Activated T-cell treated with anti-CD3 and anti-CD28 coated beads, Interleukin-2, amount 50 U/mL, for 24 hours (primary cell): ENCODE measurements around the gene DSCAML1.

Experiments used
- DNase-seq: peaks from one replicate; pipeline ENCODE4 v3.0.0-alpha.2; 2020
- H3K27ac Mint-ChIP-seq: 2 replicates; pipeline ENCODE4 v1.8.0; 2020; ENCODE audit warnings: mild to moderate bottlenecking, mixed read lengths
- H3K27me3 Mint-ChIP-seq: 2 replicates; pipeline ENCODE4 v1.8.0; 2020; ENCODE audit warnings: mixed read lengths
- H3K36me3 Mint-ChIP-seq: 2 replicates; pipeline ENCODE4 v1.8.0; 2020; ENCODE audit warnings: low read depth, mixed read lengths
- H3K4me1 Mint-ChIP-seq: 2 replicates; pipeline ENCODE4 v1.8.0; 2020; ENCODE audit warnings: low read depth, mixed read lengths
- H3K4me3 Mint-ChIP-seq: 2 replicates; pipeline ENCODE4 v1.8.0; 2020; ENCODE audit warnings: mild to moderate bottlenecking, moderate library complexity, mixed read lengths
- H3K9me3 Mint-ChIP-seq: 2 replicates; pipeline ENCODE4 v1.8.0; 2020; ENCODE audit warnings: mixed read lengths

Gene DSCAML1

GRCh38 chr11:117470576-117470975 is 326.4 kb downstream of the DSCAML1 start:
- H3K4me3 Mint-ChIP-seq, result no peak overlapping the region
- H3K9me3 Mint-ChIP-seq, result no peaks in the 10 kb centered on the region
- H3K4me1 Mint-ChIP-seq, result no peaks in the 10 kb centered on the region
- H3K36me3 Mint-ChIP-seq, result no peaks in the 10 kb centered on the region
- DNase-seq, result no peak
- H3K27me3 Mint-ChIP-seq, result no peaks in the 10 kb centered on the region
- no peak overlapping the region for H3K27ac Mint-ChIP-seq

GRCh38 chr11:117468888-117469287 is 328.1 kb downstream of the DSCAML1 start:
- H3K36me3 Mint-ChIP-seq, result no peaks in the 10 kb centered on the region
- no peaks in the 10 kb centered on the region for H3K4me1 Mint-ChIP-seq
- H3K27me3 Mint-ChIP-seq, result no peaks in the 10 kb centered on the region
- H3K4me3 Mint-ChIP-seq, result no peak overlapping the region
- no peak for DNase-seq
- H3K9me3 Mint-ChIP-seq, result no peaks in the 10 kb centered on the region
- H3K27ac Mint-ChIP-seq, result no peak overlapping the region

GRCh38 chr11:117467770-117468169 is 329.2 kb downstream of the DSCAML1 start:
- Mint-ChIP-seq H3K4me1 (no peaks in the 10 kb centered on the region), H3K27ac (no peak overlapping the region), H3K27me3 (no peaks in the 10 kb centered on the region), H3K4me3 (no peak overlapping the region), H3K36me3 (no peaks in the 10 kb centered on the region), H3K9me3 (no peaks in the 10 kb centered on the region)
- DNase-seq, result no peak

GRCh38 chr11:117466966-117467365 is 330.1 kb downstream of the DSCAML1 start:
- Mint-ChIP-seq H3K4me1 (no peaks in the 10 kb centered on the region), H3K4me3 (no peak overlapping the region)

GRCh38 chr11:117465236-117465997 is 331.6 kb downstream of the DSCAML1 start:
- DNase-seq, result no peak
- no peaks in the 10 kb centered on the region for H3K27me3 Mint-ChIP-seq
- H3K27ac Mint-ChIP-seq, result no peak overlapping the region
- no peaks in the 10 kb centered on the region for H3K4me1 Mint-ChIP-seq
- no peaks in the 10 kb centered on the region for H3K9me3 Mint-ChIP-seq
- H3K4me3 Mint-ChIP-seq, result no peak overlapping the region
- H3K36me3 Mint-ChIP-seq, result no peaks in the 10 kb centered on the region

More at GRCh38 chr11:117466966-117467365, 330.1 kb downstream of the DSCAML1 start:
- Mint-ChIP-seq H3K27ac (no peak overlapping the region), H3K9me3 (no peaks in the 10 kb centered on the region), H3K27me3 (no peaks in the 10 kb centered on the region), H3K36me3 (no peaks in the 10 kb centered on the region)
- DNase-seq, result no peak

GRCh38 chr11:117464778-117465177 is 332.2 kb downstream of the DSCAML1 start:
- Mint-ChIP-seq H3K9me3 (no peaks in the 10 kb centered on the region), H3K27me3 (no peaks in the 10 kb centered on the region), H3K4me3 (no peak overlapping the region), H3K27ac (no peak overlapping the region), H3K36me3 (no peaks in the 10 kb centered on the region), H3K4me1 (no peaks in the 10 kb centered on the region)
- no peak for DNase-seq

GRCh38 chr11:117462864-117463247 is 334.2 kb downstream of the DSCAML1 start:
- DNase-seq, result no peak
- no peaks in the 10 kb centered on the region for H3K9me3 Mint-ChIP-seq
- H3K4me3 Mint-ChIP-seq, result no peak overlapping the region
- H3K27me3 Mint-ChIP-seq, result peaks cover 2% of the 10 kb centered on the region
- peaks cover 7% of the 10 kb centered on the region for H3K4me1 Mint-ChIP-seq
- no peaks in the 10 kb centered on the region for H3K36me3 Mint-ChIP-seq
- no peak overlapping the region for H3K27ac Mint-ChIP-seq

GRCh38 chr11:117462183-117462863 is 334.7 kb downstream of the DSCAML1 start:
- no peak overlapping the region for H3K4me3 Mint-ChIP-seq
- H3K9me3 Mint-ChIP-seq, result no peaks in the 10 kb centered on the region
- no peaks in the 10 kb centered on the region for H3K36me3 Mint-ChIP-seq
- DNase-seq, result no peak
- H3K27ac Mint-ChIP-seq, result no peak overlapping the region
- peaks cover 2% of the 10 kb centered on the region for H3K27me3 Mint-ChIP-seq
- peaks cover 8% of the 10 kb centered on the region for H3K4me1 Mint-ChIP-seq

- no peak overlapping the region for H3K4me3 Mint-ChIP-seq
- no peaks in the 10 kb centered on the region for H3K36me3 Mint-ChIP-seq
- H3K4me1 Mint-ChIP-seq, result peaks cover 10% of the 10 kb centered on the region
- H3K9me3 Mint-ChIP-seq, result no peaks in the 10 kb centered on the region
- no peak for DNase-seq
- H3K27ac Mint-ChIP-seq, result no peak overlapping the region
- peaks cover 2% of the 10 kb centered on the region for H3K27me3 Mint-ChIP-seq
These were observed 335.4 kb downstream of the DSCAML1 start for GRCh38 chr11:117461396-117462182.

- H3K27ac Mint-ChIP-seq, result peak overlapping the region; percentile 1
- H3K4me3 Mint-ChIP-seq, result no peak overlapping the region
- H3K9me3 Mint-ChIP-seq, result peaks cover 3% of the 10 kb centered on the region
- no peak for DNase-seq
- H3K36me3 Mint-ChIP-seq, result no peaks in the 10 kb centered on the region
- H3K4me1 Mint-ChIP-seq, result peaks cover 19% of the 10 kb centered on the region
- H3K27me3 Mint-ChIP-seq, result peaks cover 2% of the 10 kb centered on the region
These were observed 337.1 kb downstream of the DSCAML1 start for GRCh38 chr11:117459979-117460300.

GRCh38 chr11:117459123-117459978 is 337.7 kb downstream of the DSCAML1 start:
- Mint-ChIP-seq H3K4me3 (no peak overlapping the region), H3K9me3 (peaks cover 9% of the 10 kb centered on the region), H3K27ac (no peak overlapping the region), H3K27me3 (peaks cover 2% of the 10 kb centered on the region), H3K36me3 (no peaks in the 10 kb centered on the region), H3K4me1 (peaks cover 19% of the 10 kb centered on the region)
- DNase-seq, result no peak

- Mint-ChIP-seq H3K4me1 (peaks cover 19% of the 10 kb centered on the region), H3K27ac (peak overlapping the region; percentile 73), H3K9me3 (peaks cover 15% of the 10 kb centered on the region), H3K27me3 (peaks cover 2% of the 10 kb centered on the region), H3K4me3 (no peak overlapping the region), H3K36me3 (peaks cover 2% of the 10 kb centered on the region)
- DNase-seq, result no peak
These were observed 338.5 kb downstream of the DSCAML1 start for GRCh38 chr11:117458275-117459122.

GRCh38 chr11:117457835-117458234 is 339.2 kb downstream of the DSCAML1 start:
- Mint-ChIP-seq H3K4me3 (no peak overlapping the region), H3K27ac (peak overlapping the region; percentile 73)

More at GRCh38 chr11:117457835-117458234, 339.2 kb downstream of the DSCAML1 start:
- no peak for DNase-seq
- Mint-ChIP-seq H3K27me3 (peaks cover 2% of the 10 kb centered on the region), H3K36me3 (peaks cover 2% of the 10 kb centered on the region), H3K9me3 (peaks cover 18% of the 10 kb centered on the region), H3K4me1 (peaks cover 19% of the 10 kb centered on the region)
